Cardiac septum (tissue), 1 donor: ENCODE results near the gene ARFGEF2. TPM values are rescaled to one million over a fixed set of nuclear protein-coding genes. Genes with fewer than 3 reads are reported as not detected.

Source experiments
- DNase-seq: peaks from one replicate; pipeline ENCODE4 v3.0.0-alpha.2; 2020; ENCODE audit warnings: low spot score
- intact Hi-C: fragments of 100-400 bp; cut with DNase I; formaldehyde crosslinking; loops from one replicate; pipeline ENCODE4 v1.14.0; 2022
- total RNA-seq: library from RNA; stranded (reverse); fragmentation: NEBNext Ultra II Directional; extraction: Animal tissue kit (Norgen Biotek cat#: 25700); gene quantifications from one replicate; pipeline ENCODE4 v1.2.1, GENCODE V29; 2021
- donor health status: DM: no; HTN: no; CAD: no.

Gene ARFGEF2
- total RNA-seq, 1 donor from 2014 or later, result 37.0 TPM

DNA sequence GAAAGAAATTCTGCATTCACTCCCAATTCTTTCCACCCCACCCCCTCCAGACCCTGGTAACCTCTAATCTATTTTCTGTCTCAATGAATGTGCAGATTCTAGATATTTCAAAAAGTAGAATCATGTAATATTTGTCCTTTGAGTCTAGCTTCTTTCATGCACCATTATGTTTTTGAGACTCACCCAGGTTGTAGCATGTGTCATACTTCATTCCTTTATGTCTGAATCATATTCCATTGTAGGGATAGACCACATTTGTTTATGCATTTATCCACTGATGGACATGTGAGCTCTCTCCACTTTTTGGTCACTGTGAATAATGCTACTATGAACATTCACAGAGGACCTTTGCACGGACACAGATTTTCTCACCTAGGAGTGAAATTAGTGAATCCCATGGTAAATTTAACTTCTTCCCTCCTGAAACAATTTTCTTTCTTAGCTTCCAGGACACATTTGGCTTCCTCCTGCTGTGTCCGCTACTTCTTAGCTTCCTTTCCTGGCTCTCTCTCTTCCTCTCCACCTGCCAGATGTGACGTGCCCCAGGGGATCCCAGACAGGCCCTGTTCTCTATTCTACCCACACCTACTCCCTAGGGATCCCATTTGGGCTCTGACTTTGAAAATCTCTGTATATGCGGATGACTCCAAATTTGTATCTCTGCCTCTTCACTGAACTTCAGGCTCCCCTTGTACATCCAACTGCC lies 24.1 kb upstream of the ARFGEF2 start:
- DNase-seq, result no peak
- intact Hi-C loops, result loop anchor here (5.0 kb wide), 1 partner anchor 100 kb away; no protein-coding TSS in a partner anchor

DNA sequence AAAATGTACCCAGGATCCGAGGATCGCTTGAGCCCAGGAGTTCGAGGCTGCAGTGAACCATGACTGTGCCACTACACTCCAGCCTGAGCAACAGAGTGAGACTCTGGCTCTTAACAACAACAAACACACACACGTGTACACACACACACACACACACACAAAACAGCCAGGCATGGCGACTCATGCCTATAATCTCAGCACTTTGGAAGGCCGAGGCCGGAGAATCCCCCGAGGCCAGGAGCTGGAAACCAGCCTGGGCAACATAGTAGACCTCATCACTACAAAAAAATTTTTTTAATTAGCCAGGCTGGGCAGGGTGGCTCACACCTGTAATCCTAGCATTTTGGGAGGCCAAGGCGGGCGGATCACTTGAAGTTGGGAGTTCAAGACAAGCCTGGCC lies 23.3 kb upstream of the ARFGEF2 start:
- no peak for DNase-seq
- intact Hi-C loops, result loop anchor here (5.0 kb wide), 1 partner anchor 101 kb away; no protein-coding TSS in a partner anchor

DNA sequence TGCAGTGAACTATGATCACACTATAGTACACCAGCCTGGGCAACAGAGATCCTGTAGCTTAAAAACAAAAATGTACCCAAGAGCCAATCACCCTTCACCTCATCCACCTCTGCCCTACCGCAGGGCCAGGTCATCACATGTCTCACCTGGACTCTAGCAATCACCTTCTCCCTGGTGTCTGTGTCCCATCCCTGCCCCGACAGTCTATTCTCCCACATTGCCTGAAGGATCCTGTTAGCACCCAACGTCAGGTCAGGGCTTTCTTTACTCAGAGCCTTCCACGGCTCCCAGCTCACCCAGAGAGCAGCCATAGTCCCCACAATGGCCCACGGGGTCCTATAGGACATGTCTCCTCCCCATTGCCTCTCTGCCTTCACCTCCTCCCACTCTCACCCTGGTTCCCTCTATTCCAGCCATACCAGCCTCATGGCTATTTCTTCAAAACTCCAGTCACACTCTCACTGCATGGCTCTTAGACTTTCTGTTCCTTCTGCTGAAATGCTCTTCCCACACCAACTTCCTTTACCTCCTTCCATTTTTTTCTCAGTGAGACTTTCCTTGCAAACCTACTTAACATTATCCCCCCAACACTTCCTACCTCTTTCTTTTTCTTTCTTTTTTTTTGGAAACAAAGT lies 22.5 kb upstream of the ARFGEF2 start:
- intact Hi-C loops, result loop anchor here (5.0 kb wide), 1 partner anchor 102 kb away; no protein-coding TSS in a partner anchor
- DNase-seq, result no peak

DNA sequence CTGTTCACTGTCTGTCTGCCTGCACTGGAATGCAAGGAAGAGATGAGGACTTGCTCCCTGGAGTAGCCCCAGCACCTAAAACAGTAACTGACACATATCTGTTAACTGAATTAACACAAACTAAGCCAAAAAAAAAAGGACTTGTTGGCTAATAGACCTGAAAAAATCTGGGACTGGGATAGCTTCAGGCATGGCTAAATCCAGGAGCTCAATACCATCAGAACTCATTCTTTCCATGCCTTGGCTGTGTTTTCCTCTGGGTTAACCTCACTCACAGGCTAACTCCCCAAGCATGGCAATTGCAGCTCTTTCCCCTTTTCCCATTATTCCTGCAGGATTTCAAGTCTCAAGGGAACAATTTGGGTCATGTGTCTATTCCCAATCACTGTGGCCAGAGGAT lies 21.6 kb upstream of the ARFGEF2 start:
- no peak for DNase-seq
- intact Hi-C loops, result loop anchor here (5.0 kb wide), 2 partner anchors 73 to 103 kb away; partner anchors contain the start of gene PREX1

DNA sequence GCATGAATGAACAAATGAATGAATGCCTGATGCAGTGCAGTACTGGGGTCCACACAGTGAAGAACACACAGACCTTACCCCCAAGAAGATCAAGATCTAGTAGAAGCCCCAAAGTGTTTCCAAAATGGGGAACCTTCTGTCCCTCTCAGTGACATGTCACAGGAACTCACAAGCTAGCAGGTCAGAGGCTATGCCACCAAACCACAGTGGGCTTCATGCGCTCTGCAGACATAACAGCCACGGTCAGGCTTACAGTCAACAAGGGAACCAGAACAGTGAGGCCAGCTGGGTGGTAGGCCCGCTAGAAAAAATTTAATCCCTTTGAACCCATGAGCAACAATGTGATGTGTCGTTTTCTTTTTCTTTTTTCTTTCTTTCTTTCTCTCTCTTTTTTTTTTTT lies 20.2 kb upstream of the ARFGEF2 start:
- intact Hi-C loops, result loop anchor here (5.0 kb wide), 1 partner anchor 74 kb away; the partner anchor contains the start of gene PREX1
- DNase-seq, result no peak

DNA sequence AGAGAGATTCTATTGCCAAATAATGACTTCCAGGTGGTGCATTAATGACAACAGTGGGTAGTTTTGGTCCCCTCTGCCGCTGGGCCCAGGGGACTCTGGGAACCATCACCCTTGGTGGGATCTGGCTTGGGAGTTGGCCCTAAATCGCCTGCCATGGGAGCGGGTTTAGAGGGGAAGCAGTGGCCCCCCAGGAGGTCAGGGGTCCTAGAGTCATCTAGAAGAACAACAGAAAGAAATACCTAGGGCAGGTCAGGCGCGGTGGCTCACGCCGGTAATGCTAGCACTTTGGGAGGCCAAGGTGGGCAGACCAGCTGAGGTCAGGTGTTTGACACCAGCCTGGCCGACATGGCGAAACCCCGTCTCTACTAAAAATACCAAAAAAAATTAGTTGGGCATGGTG lies 17.8 kb upstream of the ARFGEF2 start:
- intact Hi-C loops, result loop anchor here (5.0 kb wide), 1 partner anchor 76 kb away; the partner anchor contains the start of gene PREX1

DNA sequence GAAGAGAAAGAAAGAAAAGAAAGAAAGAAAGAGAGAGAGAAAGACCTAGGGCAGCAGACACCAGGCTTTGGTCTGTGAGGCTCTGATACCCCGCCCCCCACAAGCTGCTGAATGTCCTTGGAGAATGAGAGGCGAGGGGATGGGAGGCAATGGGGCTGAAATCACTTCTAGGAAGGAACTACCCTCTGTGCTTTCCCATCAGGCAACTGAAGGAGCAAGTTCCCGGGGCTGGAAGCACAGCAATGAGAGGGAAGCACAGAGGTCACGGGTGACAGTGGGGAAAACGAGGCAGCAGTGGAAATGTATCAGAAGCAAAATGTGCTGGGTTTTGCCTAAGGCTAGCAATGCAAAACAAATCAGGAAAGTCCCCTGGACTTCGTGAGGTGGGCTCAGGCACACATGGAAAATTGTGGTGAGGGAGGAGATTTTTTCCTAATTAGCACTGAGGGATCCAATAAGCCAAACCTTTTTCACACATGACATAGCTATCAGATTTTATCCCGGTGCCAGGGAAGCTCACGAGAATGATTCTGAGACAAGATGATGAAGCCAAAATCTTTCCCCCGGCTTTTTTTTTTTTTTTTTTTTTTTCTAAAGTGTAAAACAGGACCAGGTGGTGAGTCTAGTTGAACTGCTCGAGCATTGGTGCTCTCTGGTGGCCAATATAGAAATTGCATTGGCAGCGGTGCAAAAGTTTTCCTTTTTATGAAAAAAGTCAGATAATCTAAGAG lies 16.8 kb upstream of the ARFGEF2 start:
- DNase-seq, result no peak
- intact Hi-C loops, result loop anchor here (1.0 to 5.0 kb wide), 3 partner anchors 77 to 267 kb away; partner anchors contain the start of gene PREX1

More for the DNA sequence above, 17.8 kb upstream of the ARFGEF2 start:
- DNase-seq, result no peak

DNA sequence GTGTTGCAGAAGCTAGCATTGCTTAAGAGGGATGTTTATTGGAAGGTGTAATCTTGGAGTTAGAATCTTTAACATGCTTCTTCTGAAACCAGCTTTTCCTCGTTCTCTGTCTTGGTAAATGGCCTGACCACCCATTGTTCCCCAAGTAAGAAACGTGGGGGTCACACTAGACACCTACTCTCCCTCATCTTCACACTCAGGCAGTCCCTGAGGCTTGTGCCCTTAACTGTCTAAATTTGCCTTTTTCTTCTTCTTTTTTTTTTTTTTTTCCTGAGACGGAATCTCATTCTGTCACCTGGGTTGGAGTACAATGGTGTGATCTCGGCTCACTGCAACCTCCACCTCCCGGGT lies 16.2 kb upstream of the ARFGEF2 start:
- DNase-seq, result no peak
- intact Hi-C loops, result loop anchor here (1.0 to 5.0 kb wide), 2 partner anchors 248 to 268 kb away; no protein-coding TSS in a partner anchor

DNA sequence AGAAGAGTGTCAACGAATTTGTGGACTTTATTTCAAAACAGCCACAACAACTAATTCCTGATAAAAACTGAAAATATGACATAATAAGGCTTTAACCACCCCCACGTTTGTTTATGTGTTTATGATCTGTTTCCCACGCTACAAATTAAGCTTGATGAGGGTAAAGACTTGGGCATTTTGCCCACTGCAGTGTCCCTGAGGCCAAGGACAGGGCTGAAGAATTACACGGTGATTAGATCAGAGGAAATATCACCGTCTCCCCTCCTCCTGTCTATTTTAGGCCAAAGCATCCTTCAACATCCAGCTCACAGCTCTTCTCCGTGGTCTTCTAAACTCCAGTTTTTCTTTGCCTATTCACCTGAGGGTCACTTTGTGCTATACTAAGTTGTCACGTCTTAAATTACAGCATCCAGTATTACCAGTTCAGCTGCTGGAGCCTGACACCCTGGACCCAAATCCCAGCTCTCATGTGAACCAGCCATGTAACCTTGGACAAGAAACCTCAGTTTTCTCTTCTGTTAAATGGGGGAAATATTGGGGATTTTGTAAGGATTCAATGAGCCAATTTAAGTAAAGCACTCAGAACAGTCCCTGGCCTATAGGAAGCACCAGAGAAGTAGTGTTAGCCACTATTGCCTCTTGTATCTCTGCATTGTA lies 15.2 kb upstream of the ARFGEF2 start:
- DNase-seq, result no peak
- intact Hi-C loops, result loop anchor here (5.0 kb wide), 1 partner anchor 269 kb away; no protein-coding TSS in a partner anchor

DNA sequence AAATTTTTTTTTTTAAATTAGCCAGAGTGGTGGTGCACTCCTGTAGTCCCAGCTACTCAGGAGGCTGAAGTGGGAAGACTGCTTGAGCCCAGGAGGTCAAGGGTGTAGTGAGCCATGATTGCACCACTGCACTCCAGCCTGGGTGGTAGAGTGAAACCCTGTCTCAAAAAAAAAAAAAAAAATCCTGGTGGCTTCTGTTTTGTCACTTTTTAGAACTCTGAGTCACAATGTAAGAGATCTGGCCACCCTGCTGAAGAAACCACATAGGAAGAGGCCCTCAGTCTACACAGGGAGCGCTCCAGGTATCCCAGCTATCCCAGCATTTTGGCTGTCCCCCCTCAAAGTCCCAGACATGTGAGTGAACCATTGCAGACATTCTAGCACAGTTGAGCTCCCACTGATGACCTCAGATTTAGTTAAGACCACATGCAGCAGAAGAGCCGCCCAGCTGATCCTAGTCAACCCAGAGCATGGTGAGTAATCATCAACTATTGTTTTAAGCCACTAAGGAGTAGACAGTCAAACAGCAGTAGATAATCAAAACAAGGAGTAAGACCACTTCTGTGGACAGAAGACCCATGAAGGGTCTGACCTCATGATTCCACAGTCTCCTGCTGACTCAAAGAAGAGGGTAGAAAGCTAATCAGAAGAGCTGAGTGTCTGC lies 12.7 kb upstream of the ARFGEF2 start:
- no peak for DNase-seq
- intact Hi-C loops, result loop anchor here (5.0 kb wide), 1 partner anchor 271 kb away; no protein-coding TSS in a partner anchor

DNA sequence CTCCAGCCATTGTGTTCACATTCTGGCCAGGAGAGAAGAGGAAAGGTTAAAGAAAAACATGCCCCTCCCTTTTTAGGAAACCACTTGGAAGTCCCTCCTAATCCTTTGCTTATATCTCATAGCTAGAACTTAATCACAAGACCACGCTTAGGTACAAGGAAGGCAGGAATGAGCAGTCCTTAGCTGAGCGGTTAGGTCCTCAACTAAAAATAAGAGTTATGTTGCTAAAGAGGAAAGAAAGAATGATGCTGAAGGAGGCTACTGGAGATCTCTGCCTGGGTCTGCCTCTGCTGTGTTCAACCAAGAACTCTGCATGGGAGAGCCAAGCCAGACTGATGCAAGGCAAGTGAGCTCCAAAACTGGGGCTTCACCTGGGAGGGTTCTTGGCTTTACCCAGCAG lies 11.6 kb upstream of the ARFGEF2 start:
- intact Hi-C loops, result loop anchor here (5.0 kb wide), 1 partner anchor 273 kb away; no protein-coding TSS in a partner anchor
- DNase-seq, result no peak

DNA sequence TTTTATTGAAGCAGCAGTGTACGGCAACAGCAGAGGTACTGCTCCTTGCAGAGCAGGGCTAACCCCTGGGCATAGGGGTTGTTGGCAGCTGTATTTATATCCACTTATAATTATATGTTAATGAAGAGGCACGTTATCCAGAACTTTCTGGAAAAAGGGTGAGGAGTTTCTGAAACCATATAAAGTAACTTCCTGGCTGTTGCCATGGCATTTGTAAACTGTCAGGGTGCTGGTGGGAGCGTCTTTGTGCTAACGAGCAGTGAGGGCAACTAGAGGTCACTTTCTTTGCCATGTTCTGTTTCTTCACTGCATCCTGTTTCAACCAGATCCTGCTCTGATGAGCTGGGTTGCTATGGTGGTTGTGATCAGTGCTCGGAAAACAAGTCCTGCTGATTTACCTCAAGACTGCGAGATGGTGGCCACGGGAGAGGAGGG lies 11.1 kb upstream of the ARFGEF2 start:
- no peak for DNase-seq
- intact Hi-C loops, result no loop called here

DNA sequence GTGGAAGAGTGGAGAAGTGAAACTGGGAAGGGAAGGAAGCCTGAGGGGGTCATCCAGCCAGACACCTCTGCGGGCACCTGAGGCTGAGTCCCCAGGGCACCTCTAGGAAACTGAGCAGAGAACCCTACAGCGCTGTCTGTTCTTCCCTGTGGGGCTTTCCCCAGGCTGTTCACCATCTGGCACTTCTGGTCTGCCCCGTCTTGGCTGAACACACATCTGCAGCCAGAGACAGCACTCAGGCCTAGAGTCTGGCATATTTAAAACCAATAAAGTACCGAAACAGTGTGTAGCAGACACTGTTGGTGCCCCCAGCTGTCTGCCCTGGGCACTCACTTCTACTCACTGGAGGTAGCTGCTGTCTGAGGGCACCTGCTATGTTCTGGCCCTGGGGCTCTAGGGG lies 9.4 kb upstream of the ARFGEF2 start:
- intact Hi-C loops, result no loop called here
- no peak for DNase-seq

DNA sequence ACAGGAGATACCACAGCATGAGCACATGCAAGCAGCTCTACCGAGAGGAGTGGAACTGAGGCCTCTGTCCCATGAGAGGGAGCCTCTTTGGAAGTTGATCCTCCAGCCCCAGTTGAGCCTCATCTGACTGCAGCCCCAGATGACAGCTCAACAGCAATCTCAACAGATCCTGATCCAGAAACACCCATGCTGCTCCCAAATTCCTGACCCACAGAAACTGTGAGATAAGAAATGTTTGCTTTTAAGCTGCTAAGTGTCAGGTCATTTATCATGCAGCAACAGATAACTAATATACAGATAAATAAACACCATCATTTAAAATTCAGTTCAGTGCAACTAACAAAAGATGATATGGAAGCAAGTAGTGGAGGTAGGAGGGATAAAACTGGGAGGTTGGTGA lies 4.8 kb upstream of the ARFGEF2 start:
- DNase-seq, result no peak
- intact Hi-C loops, result no loop called here

DNA sequence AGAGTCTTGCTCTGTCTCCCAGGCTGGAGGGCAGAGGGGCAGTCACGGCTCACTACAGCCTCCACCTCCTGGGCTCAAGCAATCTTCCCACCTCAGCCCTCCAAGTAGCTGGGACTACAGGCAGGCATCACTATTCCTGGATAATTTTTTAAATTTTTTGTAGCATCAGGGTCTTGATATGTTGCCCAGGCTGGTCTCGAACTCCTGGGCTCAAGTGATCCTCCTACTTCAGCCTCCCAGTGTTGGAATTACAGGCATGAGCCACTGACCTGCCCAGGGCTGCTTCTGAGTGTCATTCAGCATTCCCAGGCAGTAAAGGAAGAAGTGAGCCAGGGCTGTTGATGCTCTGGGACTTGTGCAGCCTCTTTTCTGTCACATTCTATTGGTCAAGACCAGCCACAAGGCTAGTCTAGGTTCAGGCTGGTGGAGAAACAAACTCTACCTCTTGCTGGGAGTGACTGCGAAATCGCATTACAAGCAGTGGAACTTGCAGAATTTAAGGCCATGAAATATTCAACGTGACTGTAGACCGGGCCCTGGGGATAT lies 2.1 kb upstream of the ARFGEF2 start:
- intact Hi-C loops, result no loop called here
- no peak for DNase-seq

DNA sequence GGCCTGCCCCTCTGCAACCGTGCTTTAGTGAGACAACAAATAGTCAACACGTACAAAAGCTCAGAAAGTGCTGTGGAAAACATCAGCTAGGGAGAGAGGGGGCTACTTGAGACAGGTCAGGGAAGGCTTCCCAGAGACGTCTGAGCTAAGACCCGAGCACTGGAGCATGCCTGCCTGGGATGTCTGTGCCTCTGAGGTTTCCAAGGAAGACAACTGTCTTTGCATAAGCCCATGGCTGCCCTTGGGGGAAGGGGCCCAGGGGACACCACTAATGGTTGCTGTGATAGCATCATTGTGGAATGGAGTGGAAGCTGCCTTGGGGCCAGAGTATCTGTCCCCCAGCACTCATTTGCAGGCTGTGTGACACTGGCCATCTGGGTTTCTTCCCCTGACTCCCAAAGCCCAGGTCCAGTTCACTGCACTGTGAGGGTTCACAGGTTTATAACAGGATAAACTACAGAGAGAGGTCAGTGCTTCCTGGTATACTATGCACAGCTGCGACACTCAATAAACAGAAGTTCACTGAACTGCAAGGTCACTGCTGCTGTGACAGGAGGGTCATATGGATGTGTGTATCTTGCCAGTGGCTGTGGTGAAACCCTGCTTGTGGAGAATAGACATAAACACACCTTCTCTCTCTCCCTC lies 1.5 kb upstream of the ARFGEF2 start:
- no peak for DNase-seq
- intact Hi-C loops, result no loop called here

DNA sequence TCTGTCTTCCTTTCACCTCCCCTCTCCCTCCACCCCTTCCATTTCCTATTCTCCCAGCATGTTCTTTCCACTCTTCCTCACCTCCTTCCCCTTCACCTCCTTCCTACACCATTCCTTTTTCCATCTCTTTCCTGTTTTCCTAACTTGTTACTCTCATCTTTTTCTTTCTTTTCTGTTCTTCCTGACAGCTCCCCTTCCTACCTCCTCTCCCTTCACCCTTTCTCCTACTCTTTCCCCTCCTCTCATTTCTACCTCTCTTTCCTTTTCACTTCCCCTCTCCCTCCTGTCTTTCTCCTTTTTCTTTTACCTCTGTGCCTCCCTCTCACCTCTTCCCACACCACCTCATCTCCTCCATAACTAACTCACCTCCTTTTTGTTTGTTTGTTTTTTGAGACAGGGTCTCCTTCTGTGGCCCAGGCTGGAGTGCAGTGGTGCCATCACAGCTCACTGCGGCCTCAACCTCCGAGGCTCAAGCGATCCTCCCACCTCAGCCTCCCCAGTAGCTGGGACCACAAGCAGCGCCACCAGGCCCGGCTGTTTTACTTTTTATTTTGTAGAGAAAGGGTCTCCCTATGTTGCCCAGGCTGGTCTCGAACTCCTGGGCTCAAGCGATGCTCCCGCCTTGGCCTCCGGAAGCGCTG lies 864 bp upstream of the ARFGEF2 start:
- DNase-seq, result no peak
- intact Hi-C loops, result no loop called here
